ENCODE results near the gene CEP72.
"Not testable (repeated sequence)": the region's sequence is repeated elsewhere in the genome, so short reads cannot be mapped to it uniquely, and the experiment has no call there.

The CEP72 gene

DNA sequence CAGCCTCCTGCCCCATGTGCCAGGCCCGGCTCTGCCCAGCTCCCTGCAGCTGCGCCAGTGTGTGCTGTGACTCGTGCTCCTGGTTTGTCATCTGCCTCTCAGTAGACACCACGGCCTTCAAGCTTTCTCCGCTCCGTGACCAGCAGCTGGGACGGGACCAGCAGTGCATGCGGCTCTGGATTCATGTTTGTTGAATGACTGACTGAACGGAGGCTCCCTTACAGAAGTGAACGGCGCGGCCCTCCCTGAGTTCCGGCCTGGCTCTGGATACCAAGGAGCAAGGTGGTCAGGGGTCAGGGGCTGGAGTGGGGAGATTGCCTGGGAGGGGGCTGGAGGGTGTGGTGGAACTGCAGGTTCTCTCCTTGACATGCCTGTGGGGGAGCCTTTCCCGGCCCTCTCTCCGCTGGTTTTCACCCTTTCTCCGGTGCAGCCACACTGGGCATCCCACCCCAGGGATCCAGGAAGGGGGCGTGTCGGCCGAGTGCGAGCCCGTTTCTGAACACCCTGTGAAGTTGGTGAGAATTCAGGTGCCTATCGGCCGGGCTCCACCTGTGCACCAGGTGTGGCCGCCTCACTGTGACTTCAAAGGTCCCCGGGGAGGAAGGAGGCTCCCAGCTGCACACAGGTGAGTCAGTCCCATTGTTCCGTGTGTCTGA, 11.1 kb upstream of the CEP72 start:
- DNase-seq, result no peak

- no peak for DNase-seq
Measured at GRCh38 chr5:601771-602465, 10.2 kb upstream of the CEP72 start.

DNA sequence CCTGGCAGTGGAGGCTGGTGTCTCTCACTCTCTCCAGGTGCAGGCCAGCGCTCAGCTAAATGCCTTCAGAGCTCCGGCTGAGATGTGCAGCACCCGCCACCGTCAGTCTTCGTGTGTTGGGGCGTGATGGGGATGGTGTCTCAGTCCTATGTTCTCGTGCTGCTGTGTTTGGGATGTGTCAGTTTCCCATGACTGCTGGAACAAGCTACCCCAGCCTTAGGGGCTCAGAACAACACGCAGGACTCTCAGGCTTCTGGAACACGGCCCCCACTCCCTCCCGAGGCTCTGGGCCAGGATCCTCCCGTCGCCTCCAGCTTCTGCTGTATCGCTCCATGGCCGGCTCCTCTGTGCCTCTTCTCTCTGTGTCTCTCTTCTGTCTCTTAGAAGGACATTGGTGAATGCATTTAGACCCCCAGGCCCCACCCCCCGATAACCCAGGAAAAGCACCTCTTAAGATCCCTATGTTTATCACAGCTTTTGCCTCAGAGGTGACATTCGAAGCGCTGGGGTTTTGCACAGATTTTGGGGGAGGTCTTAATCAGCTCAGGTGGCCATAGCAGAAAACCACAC, 9.6 kb upstream of the CEP72 start:
- no peak for DNase-seq

DNA sequence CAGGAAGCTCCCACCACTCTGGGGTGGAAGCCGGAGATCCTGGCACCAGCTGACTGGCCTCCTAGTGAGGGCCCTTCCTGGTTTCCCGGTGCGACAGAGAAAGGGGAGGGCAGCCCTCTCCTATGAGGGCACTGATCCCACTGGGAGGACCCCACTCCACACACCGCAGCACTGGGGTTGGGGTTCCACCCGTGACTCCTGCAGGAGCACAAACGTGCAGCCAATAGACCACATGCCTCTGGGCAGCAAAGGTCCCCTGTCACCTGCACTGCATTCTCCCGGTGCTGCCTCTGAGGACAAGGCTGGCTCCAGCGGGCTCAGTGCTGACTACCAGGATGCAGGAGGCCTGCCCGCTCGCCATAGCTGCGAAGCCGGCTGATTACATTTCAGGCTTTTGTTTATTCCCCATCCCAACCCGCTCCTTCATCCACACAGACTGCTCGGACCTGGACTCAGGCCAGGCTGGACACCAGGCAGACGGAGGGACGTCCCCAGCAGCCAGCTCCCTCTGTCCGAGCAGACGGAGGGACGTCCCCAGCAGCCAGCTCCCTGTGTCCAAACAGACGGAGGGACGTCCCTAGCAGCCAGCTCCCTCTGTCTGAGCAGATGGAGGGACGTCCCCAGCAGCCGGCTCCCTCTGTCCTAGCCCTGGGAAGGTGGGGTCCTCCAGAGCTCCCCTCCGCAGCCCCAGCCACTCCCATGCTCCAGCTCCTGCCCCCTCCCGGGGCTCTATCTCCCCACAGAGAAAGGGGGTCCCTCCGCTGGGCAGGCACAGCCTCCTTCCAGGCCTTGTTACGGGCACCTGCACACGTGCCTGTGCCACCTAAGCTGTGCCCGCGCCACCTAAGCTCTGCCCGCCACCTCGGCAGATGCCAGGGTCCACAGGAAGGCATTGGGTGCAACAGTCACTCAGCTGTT, 8.8 kb upstream of the CEP72 start:
- DNase-seq, result no peak

GRCh38 chr5:604391-604831, 7.7 kb upstream of the CEP72 start:
- DNase-seq, result no peak

DNA sequence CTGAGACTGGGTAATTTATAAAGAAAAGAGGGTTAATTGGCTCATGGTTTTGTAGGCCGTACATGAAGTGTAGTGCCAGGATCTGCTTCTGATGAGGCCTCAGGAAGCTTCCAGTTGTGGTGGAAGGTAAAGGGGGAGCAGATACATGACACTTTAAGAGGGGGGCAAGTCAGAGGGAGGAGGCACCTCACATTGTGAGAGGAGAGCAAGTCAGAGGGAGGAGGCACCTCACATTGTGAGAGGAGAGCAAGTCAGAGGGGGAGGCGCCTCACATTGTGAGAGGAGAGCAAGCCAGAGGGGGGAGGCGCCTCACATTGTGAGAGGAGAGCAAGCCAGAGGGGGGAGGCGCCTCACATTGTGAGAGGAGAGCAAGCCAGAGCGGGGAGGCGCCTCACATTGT, 7.0 kb upstream of the CEP72 start:
- DNase-seq, result not testable (repeated sequence)

- no peak for DNase-seq
Measured at GRCh38 chr5:606061-606460, 6.1 kb upstream of the CEP72 start.

- DNase-seq, result no peak
Measured at GRCh38 chr5:606526-607399, 5.4 kb upstream of the CEP72 start.

DNA sequence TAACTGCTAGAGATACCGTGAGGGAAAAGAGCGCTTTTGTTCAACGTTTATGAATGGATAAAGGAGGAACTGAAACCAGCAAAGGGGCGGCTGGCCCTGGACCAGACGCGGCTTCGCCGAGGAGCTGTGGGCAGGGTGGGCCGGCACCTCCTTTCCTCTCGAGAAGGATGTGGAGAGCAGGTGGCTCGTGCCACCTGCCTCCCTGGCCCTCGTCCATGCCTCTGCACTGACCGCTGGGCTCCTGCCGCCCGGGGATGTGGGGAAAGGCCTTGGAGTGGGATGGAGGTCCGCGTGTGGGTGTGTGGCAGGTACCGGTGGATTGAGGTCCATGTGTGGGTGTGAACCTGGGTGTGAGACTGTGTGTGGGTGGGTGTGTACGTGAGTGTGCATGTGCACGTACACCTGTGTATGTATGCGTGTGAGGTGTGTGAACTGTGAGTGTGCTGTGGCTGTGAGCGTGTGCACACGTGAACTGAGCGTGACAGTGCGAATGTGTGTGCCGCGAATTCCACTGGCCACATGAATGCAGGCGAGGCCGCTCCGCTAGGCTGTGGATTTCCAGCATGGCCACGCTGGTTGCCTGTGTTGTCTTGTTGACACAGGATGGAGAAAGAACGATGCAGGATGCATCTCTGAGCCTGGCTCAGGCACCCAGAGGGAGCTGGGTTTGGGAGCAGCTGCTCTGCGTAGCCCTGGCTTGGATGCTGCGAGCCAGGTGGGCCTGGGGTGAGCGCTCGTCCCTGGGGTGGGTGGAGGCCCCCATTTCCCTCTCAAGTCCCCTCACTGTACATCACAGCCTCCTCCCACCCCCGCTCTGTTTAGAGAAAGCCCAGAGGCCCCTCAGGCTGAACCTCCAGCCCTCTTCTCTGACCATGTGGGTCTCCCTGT, 4.4 kb upstream of the CEP72 start:
- DNase-seq, result no peak

GRCh38 chr5:608429-609370, 3.4 kb upstream of the CEP72 start:
- DNase-seq, result no peak

GRCh38 chr5:609506-609905, 2.6 kb upstream of the CEP72 start:
- DNase-seq, result no peak

DNA sequence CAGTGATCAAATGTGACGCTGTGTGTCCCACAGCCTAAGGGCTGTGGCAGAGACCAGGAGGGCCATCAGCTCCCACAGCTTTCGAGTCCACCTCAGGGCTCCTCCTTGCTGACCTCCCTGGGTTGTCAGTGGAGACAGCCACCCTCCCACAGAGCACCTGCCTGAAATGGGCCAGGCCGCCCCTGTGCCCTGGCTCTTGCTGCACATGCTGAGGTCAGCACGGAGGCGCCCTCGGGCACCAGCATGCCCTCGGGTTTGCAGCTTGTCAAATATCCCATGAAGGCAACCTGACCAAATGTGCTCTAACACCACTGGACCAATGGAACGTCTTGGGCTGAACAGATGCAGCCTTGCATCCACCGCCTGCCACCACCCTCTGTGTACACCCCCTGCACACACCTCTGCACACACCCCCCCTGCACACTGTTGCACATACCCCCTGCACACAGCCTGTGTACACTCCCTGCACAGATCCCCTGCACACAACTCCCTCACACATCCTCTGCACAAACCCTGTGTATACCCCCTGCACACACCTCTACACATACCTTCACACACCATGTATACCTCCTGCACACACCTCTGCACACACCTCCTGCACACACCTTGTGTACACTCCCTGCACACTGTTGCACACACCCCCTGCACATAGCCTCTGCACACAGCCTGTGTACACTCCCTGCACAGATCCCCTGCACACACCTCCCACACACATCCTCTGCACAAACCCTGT, 2.0 kb upstream of the CEP72 start:
- no peak for DNase-seq

DNA sequence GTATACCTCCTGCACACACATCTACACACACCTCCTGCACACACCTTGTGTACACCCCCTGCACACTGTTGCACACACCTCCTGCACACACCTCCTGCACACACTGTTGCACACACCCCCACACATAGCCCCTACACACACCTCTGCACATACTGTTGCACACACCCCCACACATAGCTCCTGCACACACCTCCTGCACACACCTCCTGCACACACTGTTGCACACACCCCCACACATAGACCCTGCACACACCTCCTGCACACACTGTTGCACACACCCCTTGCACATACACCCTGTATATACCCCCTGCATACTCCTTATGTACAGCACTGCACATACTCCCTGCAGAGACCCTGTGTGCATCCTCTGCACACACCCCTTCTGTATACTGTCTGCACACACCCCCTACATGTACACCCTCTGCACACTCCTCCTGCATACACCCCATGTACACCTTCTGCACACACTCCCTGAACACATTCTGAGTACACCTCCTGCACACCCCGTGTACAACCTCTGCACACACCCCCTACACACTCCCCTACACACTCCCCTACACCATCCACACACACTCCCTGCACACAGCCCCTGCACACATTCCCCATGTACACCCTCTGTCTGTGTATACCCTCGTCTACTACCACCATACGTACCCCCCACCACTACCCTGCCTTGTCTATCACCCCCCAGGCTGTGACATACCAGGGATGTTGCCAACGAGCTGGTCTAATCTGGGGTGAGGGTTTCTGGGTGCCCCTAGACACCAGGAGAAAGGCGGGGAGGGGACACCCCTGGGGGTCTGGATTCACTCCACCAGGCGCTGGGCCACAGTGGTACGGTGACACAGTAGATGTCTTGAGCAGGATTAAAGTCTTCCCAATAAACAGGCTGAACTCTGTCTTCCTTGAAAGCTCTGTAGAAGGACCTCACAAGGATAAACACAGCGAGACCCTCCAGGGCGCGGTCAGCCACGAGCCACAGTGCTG, 1.1 kb upstream of the CEP72 start:
- DNase-seq, result no peak

DNA sequence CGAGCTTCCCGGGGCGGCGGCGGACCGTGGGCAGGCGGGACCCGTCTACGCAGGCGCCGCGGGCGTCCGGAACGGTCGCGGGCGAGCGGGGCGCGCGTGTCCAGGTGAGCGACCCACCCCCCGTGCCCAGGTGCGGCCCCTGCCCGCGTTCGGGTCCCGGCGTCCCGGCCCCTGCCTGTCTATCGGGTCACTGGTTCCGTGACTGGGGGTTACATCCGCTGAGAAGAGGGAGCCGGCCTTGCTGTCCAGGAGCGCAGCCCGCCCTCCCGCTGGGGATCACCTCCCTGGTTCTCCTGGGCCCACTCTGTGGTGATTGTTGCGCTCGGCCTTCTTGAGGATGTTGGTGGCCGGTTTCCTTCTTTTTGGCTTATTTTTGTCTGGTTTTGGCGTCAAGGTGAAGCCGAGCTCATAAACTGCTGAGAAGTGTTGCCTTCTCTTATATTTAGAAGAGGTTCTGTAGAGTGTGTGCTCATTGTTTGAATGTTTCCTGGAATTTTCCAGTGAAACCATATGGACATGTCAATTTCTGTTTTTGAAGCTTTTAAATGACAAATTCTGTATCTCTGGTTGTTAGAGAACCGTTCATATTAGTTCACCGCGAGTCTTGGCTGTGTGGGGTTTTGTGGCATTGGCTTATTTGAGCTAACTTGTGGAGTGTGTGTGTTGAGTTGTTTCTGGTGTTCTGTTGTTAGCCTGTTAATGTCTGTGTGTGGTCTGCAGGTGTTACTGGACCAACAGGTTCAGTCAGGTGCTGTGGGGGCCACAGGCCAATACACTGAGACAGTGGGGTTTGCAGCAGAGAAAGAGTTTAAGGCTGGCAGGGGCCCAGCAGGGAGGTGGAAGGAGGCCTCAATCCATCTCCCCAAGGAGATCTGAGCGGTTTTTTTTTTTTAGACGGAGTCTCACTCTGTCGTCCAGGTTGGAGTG, 621 bp downstream of the CEP72 start:
- no peak for DNase-seq

- no peak for DNase-seq
Measured at GRCh38 chr5:616484-617039, 4.4 kb downstream of the CEP72 start.

GRCh38 chr5:617896-618295, 5.8 kb downstream of the CEP72 start:
- no peak for DNase-seq

DNA sequence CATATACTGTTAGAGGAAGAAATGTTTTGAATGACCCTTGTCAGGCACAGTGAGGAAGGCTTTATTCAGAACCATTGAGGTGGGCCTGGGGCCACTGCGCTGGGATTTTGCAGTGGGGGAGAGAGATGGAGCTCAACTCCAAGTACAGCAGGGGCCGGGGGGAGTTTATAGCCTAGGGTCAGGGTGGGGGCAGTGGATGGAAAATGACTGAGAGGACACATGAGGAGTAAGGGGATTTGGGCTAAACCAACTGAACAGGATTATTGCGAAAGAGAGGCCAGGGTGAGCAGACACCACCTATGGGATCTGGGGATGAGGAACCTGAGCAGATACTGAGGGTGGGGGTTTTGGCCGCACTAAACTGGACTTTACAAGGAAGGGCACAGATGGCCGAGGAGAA, 6.3 kb downstream of the CEP72 start:
- DNase-seq, result no peak
